AG04449 (cell line): ENCODE data around the gene ISL2.
"Not testable (repeated sequence)": the region's sequence is repeated elsewhere in the genome, so short reads cannot be mapped to it uniquely, and the experiment has no call there.

Source experiments
- CTCF ChIA-PET: fragments of 350-600 bp; formaldehyde crosslinking; extraction: SDS; loops from one replicate; lab custom pipeline; 2021; ENCODE audit warnings: antibody characterized with exemption; lab: Yijun Ruan, JAX
- POLR2A ChIA-PET: fragments of 400-600, 350-600 bp; formaldehyde crosslinking; extraction: SDS; loops from one replicate; lab custom pipeline; 2020; ENCODE audit warnings: antibody characterized with exemption, inconsistent platforms; lab: Yijun Ruan, JAX
- DNase-seq: peaks from one replicate; pipeline ENCODE4 v3.0.0-alpha.2; 2010; ENCODE audit warnings: low read depth, low spot score
- H3K4me3 ChIP-seq: 2 replicates; pipeline ENCODE4 v1.5.1; 2011; ENCODE audit warnings: low read depth, mild to moderate bottlenecking, control low read depth, low read length
- TF ChIP-seq, protein P1 (sequence below): IDR thresholded peaks from one replicate; pipeline ENCODE4 v1.5.1; 2011; ENCODE audit warnings: mild to moderate bottlenecking, moderate library complexity, low read length, control low read depth, inconsistent platforms; ENCODE audit not compliant: insufficient read depth; ENCODE audit errors: missing control alignments

The ISL2 gene

DNA sequence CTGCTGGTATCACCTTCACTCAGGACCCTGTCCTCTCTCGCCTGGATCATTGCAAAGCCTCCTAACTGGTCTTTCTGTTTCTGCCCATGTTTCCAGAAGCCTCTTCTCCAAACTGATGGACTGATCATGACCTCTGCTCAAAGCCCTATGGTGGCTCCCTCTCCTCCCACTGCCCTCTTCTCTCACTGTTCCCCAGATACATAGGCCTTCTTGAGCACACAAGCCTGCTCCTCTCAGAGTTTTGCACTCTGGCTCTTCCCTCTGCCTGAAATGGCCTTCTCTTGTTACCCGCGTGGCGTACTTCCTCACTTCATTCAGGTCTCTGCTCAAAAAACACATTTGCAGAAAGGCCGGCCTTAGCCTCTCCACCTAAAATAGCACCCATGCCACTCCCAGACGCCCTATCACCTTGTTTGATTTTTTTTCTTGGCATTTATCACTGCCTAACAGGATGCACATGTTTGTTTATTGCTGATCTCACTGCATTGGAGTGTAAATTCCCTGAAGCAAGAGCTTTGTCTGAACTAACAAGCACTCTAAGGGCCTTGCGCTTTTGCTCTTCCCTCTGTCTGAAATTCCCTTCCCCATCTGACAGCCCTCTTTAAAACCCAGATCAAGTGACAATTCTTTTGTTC is 23.9 kb upstream of the ISL2 start:
- POLR2A ChIA-PET: no interaction called here
- CTCF ChIA-PET: interaction anchor here (0.9 to 1.1 kb wide), 3 partner anchors 17 to 119 kb away, joined by 3 to 6 read pairs (median 3); no protein-coding TSS in a partner anchor
- H3K4me3 ChIP-seq: no peak overlapping the region
- TF ChIP-seq, protein P1, sequence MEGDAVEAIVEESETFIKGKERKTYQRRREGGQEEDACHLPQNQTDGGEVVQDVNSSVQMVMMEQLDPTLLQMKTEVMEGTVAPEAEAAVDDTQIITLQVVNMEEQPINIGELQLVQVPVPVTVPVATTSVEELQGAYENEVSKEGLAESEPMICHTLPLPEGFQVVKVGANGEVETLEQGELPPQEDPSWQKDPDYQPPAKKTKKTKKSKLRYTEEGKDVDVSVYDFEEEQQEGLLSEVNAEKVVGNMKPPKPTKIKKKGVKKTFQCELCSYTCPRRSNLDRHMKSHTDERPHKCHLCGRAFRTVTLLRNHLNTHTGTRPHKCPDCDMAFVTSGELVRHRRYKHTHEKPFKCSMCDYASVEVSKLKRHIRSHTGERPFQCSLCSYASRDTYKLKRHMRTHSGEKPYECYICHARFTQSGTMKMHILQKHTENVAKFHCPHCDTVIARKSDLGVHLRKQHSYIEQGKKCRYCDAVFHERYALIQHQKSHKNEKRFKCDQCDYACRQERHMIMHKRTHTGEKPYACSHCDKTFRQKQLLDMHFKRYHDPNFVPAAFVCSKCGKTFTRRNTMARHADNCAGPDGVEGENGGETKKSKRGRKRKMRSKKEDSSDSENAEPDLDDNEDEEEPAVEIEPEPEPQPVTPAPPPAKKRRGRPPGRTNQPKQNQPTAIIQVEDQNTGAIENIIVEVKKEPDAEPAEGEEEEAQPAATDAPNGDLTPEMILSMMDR: no peak
- DNase-seq: no peak

DNA sequence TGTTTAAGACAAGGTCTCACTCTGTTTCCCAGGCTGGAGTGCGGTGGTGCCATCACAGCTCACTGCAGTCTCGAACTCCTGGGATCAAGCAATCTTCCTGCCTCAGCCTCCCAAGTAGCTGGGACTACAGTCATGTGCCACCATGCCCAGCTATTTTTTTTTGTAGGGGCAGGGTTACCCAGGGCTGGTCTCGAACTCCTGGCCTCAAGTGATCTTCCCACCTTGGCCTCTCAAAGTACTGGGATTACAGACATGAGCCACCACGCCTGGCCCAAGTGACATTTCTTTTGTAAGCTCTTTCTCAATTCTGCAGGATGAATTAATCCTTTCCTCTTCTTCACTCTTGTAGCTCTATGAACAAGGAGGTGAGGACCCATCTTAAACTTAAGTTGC is 23.4 kb upstream of the ISL2 start:
- CTCF ChIA-PET: interaction anchor here (0.9 to 1.1 kb wide), 3 partner anchors 17 to 120 kb away, joined by 3 to 6 read pairs (median 3); no protein-coding TSS in a partner anchor
- DNase-seq, POLR2A ChIA-PET, H3K4me3 ChIP-seq: not testable (repeated sequence)

DNA sequence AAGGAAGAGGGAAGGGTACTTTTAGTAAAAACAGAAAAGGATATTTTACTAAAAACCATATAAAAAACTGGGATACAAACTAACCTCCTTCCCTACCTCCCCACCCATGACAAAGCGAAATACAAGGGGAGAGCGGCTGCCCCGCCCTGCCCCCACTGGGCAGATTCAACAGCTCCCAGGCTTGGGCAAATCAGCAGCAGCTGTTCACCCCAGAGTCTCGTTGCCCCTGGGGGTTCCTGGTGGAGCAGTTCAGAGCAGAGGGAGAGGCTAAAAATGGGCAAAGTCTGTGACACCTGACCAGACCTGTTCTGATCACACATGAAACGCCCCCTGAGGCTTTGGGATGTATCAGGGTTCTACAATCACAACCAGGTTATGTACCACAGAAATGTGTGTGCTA is 22.8 kb upstream of the ISL2 start:
- no peak overlapping the region for H3K4me3 ChIP-seq
- ChIA-PET CTCF (interaction anchor here (1.1 to 3.4 kb wide), 2 partner anchors 16 to 120 kb away, joined by 3 to 16 read pairs; no protein-coding TSS in a partner anchor), POLR2A (no interaction called here)
- TF ChIP-seq, protein P1: no peak
- no peak for DNase-seq

DNA sequence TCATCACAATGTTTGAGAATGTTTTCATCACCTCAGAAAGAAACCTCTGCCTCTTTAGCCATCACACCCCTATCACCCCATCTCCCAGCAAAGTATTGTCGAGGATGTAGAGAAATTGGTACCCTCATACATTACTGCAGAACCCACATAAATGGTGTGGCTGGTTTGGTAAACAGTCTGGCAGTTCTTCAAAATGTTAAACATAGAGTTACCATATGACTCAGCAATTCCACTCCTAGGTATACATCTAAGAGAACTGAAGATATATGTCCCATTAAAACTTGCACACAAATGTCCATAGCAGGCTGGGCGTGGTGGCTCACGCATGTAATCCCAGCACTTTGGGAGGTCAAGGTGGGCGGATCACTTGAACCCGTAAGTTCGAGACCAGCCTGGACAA is 16.6 kb upstream of the ISL2 start:
- CTCF ChIA-PET: no interaction called here
- no peak overlapping the region for H3K4me3 ChIP-seq
- DNase-seq: no peak
- POLR2A ChIA-PET: no interaction called here
- TF ChIP-seq, protein P1: no peak

DNA sequence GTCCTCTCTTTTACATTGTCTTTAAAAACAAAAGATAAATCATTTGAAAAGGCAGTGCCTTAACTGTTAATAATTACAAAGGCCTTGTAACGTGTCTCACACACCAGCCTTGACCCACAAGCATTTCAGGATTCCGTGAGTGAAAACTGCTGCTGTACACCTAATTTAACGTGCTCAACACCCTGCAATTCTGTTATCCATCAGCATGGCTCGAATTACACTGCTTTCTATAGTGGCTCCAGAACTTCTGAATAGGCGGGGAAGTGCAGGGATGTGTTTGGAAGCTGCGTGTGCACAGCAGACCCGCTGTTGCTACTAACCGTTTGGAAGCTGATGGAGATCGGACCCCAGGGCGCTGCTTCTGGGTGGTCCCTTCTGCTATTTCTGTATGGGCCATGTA is 15.4 kb upstream of the ISL2 start:
- no peak for DNase-seq
- TF ChIP-seq, protein P1: no peak
- ChIA-PET CTCF (interaction anchor here (1.6 kb wide), 1 partner anchor 9 kb away, joined by 11 read pairs; no protein-coding TSS in a partner anchor), POLR2A (no interaction called here)
- H3K4me3 ChIP-seq: no peak overlapping the region

DNA sequence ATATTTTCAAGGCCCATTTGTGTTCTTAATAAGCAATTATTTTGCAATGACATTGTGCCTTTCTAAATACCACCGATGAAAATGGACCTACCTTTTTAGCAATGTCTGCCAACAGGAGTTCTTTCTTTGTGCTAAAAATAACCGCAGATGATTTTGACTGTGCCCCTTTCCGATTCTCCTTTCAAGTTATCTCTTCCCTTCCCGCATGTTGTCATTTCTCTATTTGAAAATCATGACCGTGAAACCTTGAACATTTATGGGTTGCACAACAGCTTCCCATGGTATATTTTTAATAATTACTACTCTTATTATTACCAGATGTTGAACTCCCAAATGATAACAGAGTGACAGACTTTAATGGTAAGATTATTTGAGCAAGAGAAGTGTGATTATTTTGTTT is 15.0 kb upstream of the ISL2 start:
- no peak overlapping the region for H3K4me3 ChIP-seq
- TF ChIP-seq, protein P1: no peak
- DNase-seq: no peak
- POLR2A ChIA-PET: no interaction called here
- CTCF ChIA-PET: interaction anchor here (1.6 kb wide), 1 partner anchor 9 kb away, joined by 11 read pairs; no protein-coding TSS in a partner anchor

DNA sequence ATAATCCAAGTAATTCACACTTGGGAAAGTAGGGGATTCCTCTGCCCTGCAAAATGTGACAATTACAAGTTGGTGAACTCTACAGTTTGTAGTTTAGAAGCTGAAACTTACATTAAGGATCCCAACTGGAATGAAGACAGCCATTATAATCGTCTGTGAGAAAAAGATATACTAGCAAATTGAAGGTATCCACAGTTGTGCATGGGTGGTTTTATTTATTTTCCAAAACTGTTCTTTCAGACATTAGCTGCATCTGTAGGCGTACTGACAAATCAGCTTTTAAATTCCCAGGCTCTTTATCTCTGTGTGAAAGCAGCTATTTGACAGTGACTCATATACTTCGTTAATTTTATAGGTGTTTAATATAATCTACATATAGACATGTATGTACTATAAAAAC is 12.5 kb upstream of the ISL2 start:
- CTCF ChIA-PET: interaction anchor here (1.3 to 1.7 kb wide), 3 partner anchors 9 to 88 kb away, joined by 4 to 9 read pairs (median 5); no protein-coding TSS in a partner anchor
- POLR2A ChIA-PET: no interaction called here
- TF ChIP-seq, protein P1: no peak
- H3K4me3 ChIP-seq: no peak overlapping the region
- no peak for DNase-seq
